Suprapubic skin (tissue), 4 donors: ENCODE results near the gene GRAP2.

Experiments used
- CTCF ChIP-seq, 2 donors: fragments of 200-600 bp in 1 of 2; fragments of 450-650 bp in 1 of 2; sonication (generic) in 1 of 2; IDR thresholded peaks; one replicate each; pipeline ENCODE4 v1.5.1; 2016 to 2019; ENCODE audit warnings: antibody characterized with exemption in 2 of 2, mild to moderate bottlenecking in 1 of 2, moderate library complexity in 1 of 2
- POLR2A ChIP-seq, 2 donors: fragments of 450-650 bp; IDR thresholded peaks; one replicate each; pipeline ENCODE4 v1.6.1; 2017; ENCODE audit warnings: antibody characterized with exemption in 2 of 2, mild to moderate bottlenecking in 2 of 2, moderate library complexity in 2 of 2
- POLR2AphosphoS5 ChIP-seq, 3 donors: sonication (generic); formaldehyde crosslinking; IDR thresholded peaks; one replicate each; pipeline ENCODE4 v1.6.1; 2017; ENCODE audit warnings: antibody characterized with exemption in 3 of 3

GRCh38 chr22:39970742-39971141 lies 69.9 kb downstream of the GRAP2 start:
- TF ChIP-seq POLR2AphosphoS5 (IDR thresholded peaks at IDR 0.05) (no peak), CTCF (IDR thresholded peaks at IDR 0.05) (no peak), POLR2A (IDR thresholded peaks at IDR 0.05) (no peak)
